ENCODE results near the gene EML4.

- TF ChIP-seq CTCF (IDR thresholded peaks at IDR 0.05; ENCODE audit: borderline replicate concordance, extremely low read depth, low read length, poor library complexity, severe bottlenecking): no peak
- no peak for TF ChIP-seq EZH2 (IDR thresholded peaks at IDR 0.05; ENCODE audit: borderline replicate concordance, low read depth, low read length, severe bottlenecking)
Observed at GRCh38 chr2:42359304-42359964, 190.3 kb downstream of the EML4 start.
